ENCODE results near the gene KCND1. TPM values are rescaled to one million over a fixed set of nuclear protein-coding genes. Genes with fewer than 3 reads are reported as not detected.

The KCND1 gene
- total RNA-seq, 1 donor from 2014 or later, result 5.2 TPM

GRCh38 chrX:48978226-48978625 lies 6.6 kb upstream of the KCND1 start:
- no peaks in the 10 kb centered on the region for H3K79me2 ChIP-seq (ENCODE audit: insufficient read depth, low read length)

GRCh38 chrX:48976086-48976485 lies 4.4 kb upstream of the KCND1 start:
- Histone ChIP-seq H3K9me3 (ENCODE audit: insufficient read depth, low read depth, low read length) (no peaks in the 10 kb centered on the region), H3K36me3 (ENCODE audit: insufficient read depth, low read length) (peaks cover 2% of the 10 kb centered on the region), H2AFZ (ENCODE audit: low read depth, low read length) (no peak overlapping the region), H3K4me2 (ENCODE audit: low read length) (no peak overlapping the region), H3K9ac (ENCODE audit: low read length) (no peak overlapping the region), H3K27me3 (ENCODE audit: insufficient read depth, low read length) (no peaks in the 10 kb centered on the region), H3K27ac (ENCODE audit: low read depth, low read length) (no peak overlapping the region), H3K4me3 (ENCODE audit: insufficient read depth, low read depth, low read length) (no peak overlapping the region), H3K79me2 (ENCODE audit: insufficient read depth, low read length) (no peaks in the 10 kb centered on the region), H3K4me1 (ENCODE audit: insufficient read depth, low read length) (peaks cover 3% of the 10 kb centered on the region), H4K20me1 (ENCODE audit: insufficient read depth, low read length) (no peaks in the 10 kb centered on the region)
- H3K27me3 Mint-ChIP-seq (ENCODE audit: low read depth, unreplicated experiment), result no peaks in the 10 kb centered on the region
- H3K4me3 Mint-ChIP-seq (ENCODE audit: unreplicated experiment), result no peak overlapping the region
- FAIRE-seq, result no peak
- TF ChIP-seq EZH2 (IDR thresholded peaks at IDR 0.05; ENCODE audit: insufficient read depth, low read length), result no peak
- TF ChIP-seq CTCF (IDR thresholded peaks at IDR 0.05; ENCODE audit: insufficient read depth, low read depth, low read length), result no peak
- DNase-seq (ENCODE audit: low read depth), result no peak
- H3K27ac Mint-ChIP-seq (ENCODE audit: unreplicated experiment), result no peak overlapping the region
- peaks cover 11% of the 10 kb centered on the region for H3K4me1 Mint-ChIP-seq (ENCODE audit: low read depth, unreplicated experiment)
- H3K36me3 Mint-ChIP-seq (ENCODE audit: low read depth, unreplicated experiment), result no peaks in the 10 kb centered on the region
- no peaks in the 10 kb centered on the region for H3K9me3 Mint-ChIP-seq (ENCODE audit: unreplicated experiment)

More at GRCh38 chrX:48978226-48978625, 6.6 kb upstream of the KCND1 start:
- Mint-ChIP-seq H3K4me1 (ENCODE audit: low read depth, unreplicated experiment) (peaks cover under 1% of the 10 kb centered on the region), H3K36me3 (ENCODE audit: low read depth, unreplicated experiment) (no peaks in the 10 kb centered on the region), H3K27me3 (ENCODE audit: low read depth, unreplicated experiment) (no peaks in the 10 kb centered on the region), H3K27ac (ENCODE audit: unreplicated experiment) (no peak overlapping the region), H3K9me3 (ENCODE audit: unreplicated experiment) (no peaks in the 10 kb centered on the region), H3K4me3 (ENCODE audit: unreplicated experiment) (no peak overlapping the region)
- no peaks in the 10 kb centered on the region for H3K27me3 ChIP-seq (ENCODE audit: insufficient read depth, low read length)
- no peak overlapping the region for H3K27ac ChIP-seq (ENCODE audit: low read depth, low read length)
- no peaks in the 10 kb centered on the region for H4K20me1 ChIP-seq (ENCODE audit: insufficient read depth, low read length)
- H3K9me3 ChIP-seq (ENCODE audit: insufficient read depth, low read depth, low read length), result no peaks in the 10 kb centered on the region
- H3K4me1 ChIP-seq (ENCODE audit: insufficient read depth, low read length), result no peaks in the 10 kb centered on the region
- H3K36me3 ChIP-seq (ENCODE audit: insufficient read depth, low read length), result peaks cover 2% of the 10 kb centered on the region
- no peak for TF ChIP-seq CTCF (IDR thresholded peaks at IDR 0.05; ENCODE audit: insufficient read depth, low read depth, low read length)
- TF ChIP-seq EZH2 (IDR thresholded peaks at IDR 0.05; ENCODE audit: insufficient read depth, low read length), result no peak
- FAIRE-seq (no peak), DNase-seq (ENCODE audit: low read depth) (no peak)
- H3K4me2 ChIP-seq (ENCODE audit: low read length), result no peak overlapping the region
- H3K9ac ChIP-seq (ENCODE audit: low read length), result no peak overlapping the region
- no peak overlapping the region for H2AFZ ChIP-seq (ENCODE audit: low read depth, low read length)
- no peak overlapping the region for H3K4me3 ChIP-seq (ENCODE audit: insufficient read depth, low read depth, low read length)

DNA sequence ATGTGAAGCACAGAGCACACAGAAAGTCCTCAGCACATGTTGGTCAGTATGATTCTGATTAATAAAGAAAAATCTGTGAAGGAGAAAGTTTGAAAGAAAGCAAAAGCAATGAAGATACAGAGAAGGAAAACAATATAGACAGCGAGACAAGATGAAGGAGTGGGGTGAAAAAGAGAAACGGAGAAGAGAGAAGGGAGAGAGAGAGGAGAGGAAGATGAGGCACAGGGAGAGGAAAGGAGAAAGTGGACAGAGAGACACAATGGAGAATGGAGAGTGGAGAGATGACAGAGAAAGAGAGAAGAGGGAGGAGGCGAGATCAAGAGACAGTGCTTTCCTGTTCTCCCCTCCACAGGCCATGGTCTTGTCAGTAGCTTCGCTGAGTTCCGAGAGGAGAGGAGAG lies 3.9 kb upstream of the KCND1 start:
- FAIRE-seq (no peak), DNase-seq (ENCODE audit: low read depth) (no peak)
- peaks cover 3% of the 10 kb centered on the region for H3K4me1 ChIP-seq (ENCODE audit: insufficient read depth, low read length)
- Mint-ChIP-seq H3K36me3 (ENCODE audit: low read depth, unreplicated experiment) (no peaks in the 10 kb centered on the region), H3K4me1 (ENCODE audit: low read depth, unreplicated experiment) (peaks cover 13% of the 10 kb centered on the region), H3K4me3 (ENCODE audit: unreplicated experiment) (no peak overlapping the region), H3K27me3 (ENCODE audit: low read depth, unreplicated experiment) (no peaks in the 10 kb centered on the region), H3K27ac (ENCODE audit: unreplicated experiment) (no peak overlapping the region), H3K9me3 (ENCODE audit: unreplicated experiment) (no peaks in the 10 kb centered on the region)
- H3K27ac ChIP-seq (ENCODE audit: low read depth, low read length), result no peak overlapping the region
- H4K20me1 ChIP-seq (ENCODE audit: insufficient read depth, low read length), result no peaks in the 10 kb centered on the region
- H2AFZ ChIP-seq (ENCODE audit: low read depth, low read length), result no peak overlapping the region
- no peaks in the 10 kb centered on the region for H3K9me3 ChIP-seq (ENCODE audit: insufficient read depth, low read depth, low read length)
- no peaks in the 10 kb centered on the region for H3K36me3 ChIP-seq (ENCODE audit: insufficient read depth, low read length)
- no peaks in the 10 kb centered on the region for H3K79me2 ChIP-seq (ENCODE audit: insufficient read depth, low read length)
- H3K27me3 ChIP-seq (ENCODE audit: insufficient read depth, low read length), result no peaks in the 10 kb centered on the region
- H3K4me3 ChIP-seq (ENCODE audit: insufficient read depth, low read depth, low read length), result no peak overlapping the region
- H3K9ac ChIP-seq (ENCODE audit: low read length), result no peak overlapping the region
- TF ChIP-seq EZH2 (IDR thresholded peaks at IDR 0.05; ENCODE audit: insufficient read depth, low read length) (no peak), CTCF (IDR thresholded peaks at IDR 0.05; ENCODE audit: insufficient read depth, low read depth, low read length) (no peak)
- no peak overlapping the region for H3K4me2 ChIP-seq (ENCODE audit: low read length)
